Skin of body (tissue), 2 donors: ENCODE results near the gene RYR2. TPM values are rescaled to one million over a fixed set of nuclear protein-coding genes. Genes with fewer than 3 reads are reported as not detected.

Experiments used
- DNase-seq: peaks from one replicate; lab custom pipeline; 2025; lab: John Stamatoyannopoulos, UW
- total RNA-seq: library from RNA; depleted of rRNA; stranded (reverse); fragments of >200 nt; gene quantifications from one replicate; pipeline ENCODE4 v1.2.3, GENCODE V29; 2014

Gene RYR2
- total RNA-seq, 1 donor from 2014 or later, result 1.1 TPM

GRCh38 chr1:237640011-237640671 is 598.2 kb downstream of the RYR2 start:
- DNase-seq, result no peak

- no peak for DNase-seq
These were observed 599.0 kb downstream of the RYR2 start for GRCh38 chr1:237640966-237641365.

GRCh38 chr1:237650809-237651208 is 608.8 kb downstream of the RYR2 start:
- no peak for DNase-seq

GRCh38 chr1:237655778-237656177 is 613.8 kb downstream of the RYR2 start:
- no peak for DNase-seq

DNA sequence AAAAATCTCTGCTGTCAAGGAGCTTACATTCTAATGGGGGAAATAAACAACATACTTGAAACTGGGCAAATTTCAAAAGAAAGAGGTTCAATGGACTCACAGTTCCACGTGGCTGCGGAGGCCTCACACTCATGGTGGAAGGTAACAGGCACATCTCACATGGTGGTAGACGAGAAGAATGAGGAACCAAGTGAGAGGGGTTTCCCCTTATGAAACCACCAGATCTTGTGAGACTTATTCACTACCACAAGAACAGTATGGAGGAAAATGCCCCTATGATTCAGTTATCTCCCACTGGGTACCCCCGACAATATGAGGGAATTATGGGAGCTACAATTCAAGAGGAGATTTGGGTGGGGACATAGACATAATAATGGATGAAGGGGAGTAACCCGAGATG is 622.4 kb downstream of the RYR2 start:
- DNase-seq, result no peak

DNA sequence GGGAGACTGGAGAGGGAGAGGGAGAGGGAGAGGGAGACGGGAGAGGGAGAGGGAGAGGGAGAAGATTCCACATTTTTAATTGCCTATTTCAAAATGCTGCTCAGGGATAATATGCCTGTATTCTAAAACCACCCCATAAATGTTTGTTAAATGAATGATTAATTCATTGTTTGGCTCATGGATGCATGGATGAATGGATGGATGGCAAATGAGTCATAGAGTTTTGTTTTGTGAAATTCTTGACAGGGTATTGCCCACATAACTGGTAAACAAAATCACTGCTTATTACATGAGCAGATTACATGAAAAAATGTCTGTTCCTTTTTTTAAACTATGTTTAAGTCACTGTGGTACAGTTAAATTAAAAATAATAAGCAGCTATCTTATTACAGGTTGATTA is 628.3 kb downstream of the RYR2 start:
- no peak for DNase-seq

GRCh38 chr1:237671262-237671661 is 629.3 kb downstream of the RYR2 start:
- no peak for DNase-seq

DNA sequence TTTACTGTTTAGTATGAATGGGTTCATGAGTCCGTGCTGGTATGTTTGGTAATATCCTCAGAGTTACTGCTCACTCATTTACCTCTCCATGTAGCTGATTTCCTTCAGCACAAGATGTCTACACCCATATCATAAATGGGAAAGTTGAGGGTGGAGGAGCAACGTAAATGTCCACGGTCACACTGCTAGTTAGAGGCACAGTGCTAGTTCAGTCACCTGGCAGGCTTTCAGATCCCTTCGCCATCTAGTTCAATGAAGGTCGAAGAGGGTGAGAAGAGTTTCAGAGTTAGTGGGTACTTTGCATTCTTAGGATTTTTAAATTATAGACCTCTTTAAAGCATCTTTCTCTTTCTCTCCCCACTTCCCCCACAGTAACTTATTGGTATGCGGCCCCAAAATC is 630.0 kb downstream of the RYR2 start:
- no peak for DNase-seq

GRCh38 chr1:237672748-237673147 is 630.8 kb downstream of the RYR2 start:
- DNase-seq, result no peak

GRCh38 chr1:237673631-237674030 is 631.6 kb downstream of the RYR2 start:
- DNase-seq, result no peak

- peak; percentile 37 for DNase-seq
These were observed 636.0 kb downstream of the RYR2 start for GRCh38 chr1:237677979-237678378.

DNA sequence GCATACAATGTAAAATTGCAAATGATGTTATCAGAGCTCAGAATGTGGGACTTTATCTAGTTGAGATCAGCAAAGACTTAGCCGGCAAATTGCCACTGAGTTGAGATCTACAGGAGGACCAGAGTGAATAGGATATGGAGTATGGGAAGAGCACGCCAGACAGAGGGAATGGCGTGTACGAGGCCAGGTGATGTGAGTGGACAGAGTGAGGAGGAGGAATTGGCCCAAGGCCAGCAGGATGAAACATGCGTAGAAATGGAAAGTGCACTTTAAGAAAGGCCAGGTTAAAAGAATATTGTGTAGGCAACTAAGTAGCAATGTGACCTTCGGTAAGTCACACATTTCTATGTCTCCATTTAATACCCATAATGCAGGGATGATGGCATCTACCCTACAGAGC is 637.7 kb downstream of the RYR2 start:
- no peak for DNase-seq

DNA sequence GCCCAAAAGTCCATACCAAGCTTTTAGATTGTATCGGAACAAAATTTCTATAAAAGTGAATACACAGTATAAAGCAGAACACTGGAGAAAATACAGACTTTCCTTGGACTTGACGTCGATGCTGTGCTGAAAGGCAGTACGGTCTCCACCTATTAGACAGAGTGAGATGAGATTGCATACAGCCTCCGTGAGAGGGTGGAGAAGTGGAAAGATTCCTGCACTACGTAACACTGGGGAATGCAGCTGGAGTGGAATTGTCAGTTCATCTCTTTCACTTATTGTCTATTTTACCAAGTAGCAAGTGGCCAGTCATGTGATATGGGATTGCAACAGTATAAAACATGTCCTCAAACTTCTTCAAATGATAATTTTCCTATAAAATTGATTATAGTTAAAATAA is 639.2 kb downstream of the RYR2 start:
- peak; percentile 4 for DNase-seq

GRCh38 chr1:237684236-237684635 is 642.3 kb downstream of the RYR2 start:
- DNase-seq, result no peak

DNA sequence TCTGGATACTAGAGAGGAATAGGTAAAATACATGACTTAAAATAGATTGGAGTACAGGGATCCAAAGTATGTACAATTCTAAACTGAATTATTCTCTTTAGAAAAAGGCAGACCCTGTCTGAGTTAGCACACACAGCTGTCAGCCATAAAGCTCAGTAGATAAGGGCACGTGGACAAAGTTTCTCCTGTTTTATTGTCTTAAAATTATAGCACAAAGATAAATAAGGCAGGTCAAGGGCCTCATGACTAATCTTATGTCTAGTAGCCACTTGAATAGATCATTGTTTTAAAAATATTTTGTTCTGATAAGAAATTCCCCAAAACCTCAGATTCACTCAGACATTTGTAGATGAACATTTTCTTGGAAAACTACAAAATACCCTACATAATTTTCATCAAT is 643.6 kb downstream of the RYR2 start:
- DNase-seq, result no peak

GRCh38 chr1:237687804-237688203 is 645.8 kb downstream of the RYR2 start:
- DNase-seq, result no peak

- no peak for DNase-seq
These were observed 648.7 kb downstream of the RYR2 start for GRCh38 chr1:237690656-237691055.

DNA sequence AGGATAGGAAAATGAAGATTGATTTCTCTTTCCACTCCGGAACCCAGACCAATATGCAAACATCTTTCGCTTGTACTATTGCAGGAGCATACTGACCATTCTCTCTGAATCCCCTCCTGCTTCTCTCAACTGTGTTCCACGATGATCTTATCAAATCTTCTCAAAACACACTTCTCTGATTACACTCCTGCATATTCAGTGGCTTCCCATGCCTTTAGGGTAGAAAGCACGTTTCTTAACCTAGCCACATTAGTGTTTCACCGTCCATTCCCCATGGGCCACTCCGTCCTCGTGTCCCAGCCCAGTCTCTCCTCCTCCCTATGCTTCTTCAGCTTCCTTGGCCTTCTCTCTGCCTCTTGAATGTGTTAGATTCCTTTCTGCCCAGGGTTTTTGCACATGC is 650.3 kb downstream of the RYR2 start:
- DNase-seq, result no peak

DNA sequence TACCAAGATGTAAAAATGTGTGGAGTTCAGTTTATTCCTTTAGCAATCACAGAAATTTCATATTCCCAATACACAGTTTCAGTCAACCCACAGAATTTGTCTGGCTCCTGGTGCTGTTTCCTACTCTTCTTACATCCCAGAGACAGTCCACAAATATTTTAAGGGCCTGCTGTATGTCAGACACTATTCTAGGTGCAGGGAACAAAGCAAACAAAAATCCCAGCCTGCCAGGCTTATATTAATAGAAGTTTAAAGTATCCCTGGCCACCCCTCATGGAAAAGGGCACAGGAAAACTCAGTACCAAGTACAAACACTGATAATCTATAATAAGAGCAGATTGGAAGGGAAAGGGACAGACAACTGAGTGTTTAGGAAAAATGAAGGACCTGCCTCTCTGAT is 653.9 kb downstream of the RYR2 start:
- DNase-seq, result no peak

DNA sequence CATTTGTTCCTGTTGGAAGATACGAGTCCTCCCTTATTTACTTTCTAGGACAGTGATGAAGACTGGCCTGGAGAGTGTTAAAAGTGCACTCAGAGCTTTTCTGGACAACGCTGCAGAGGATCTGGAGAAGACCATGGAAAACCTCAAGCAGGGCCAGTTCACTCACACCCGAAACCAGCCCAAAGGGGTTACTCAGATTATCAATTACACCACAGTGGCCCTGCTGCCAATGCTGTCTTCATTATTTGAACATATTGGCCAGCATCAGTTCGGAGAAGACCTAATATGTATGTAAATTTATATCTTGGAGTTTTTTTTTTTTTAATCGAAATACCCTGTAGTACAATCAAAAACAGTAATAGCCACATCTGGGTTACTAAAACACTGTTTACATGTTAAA is 658.2 kb downstream of the RYR2 start:
- no peak for DNase-seq

DNA sequence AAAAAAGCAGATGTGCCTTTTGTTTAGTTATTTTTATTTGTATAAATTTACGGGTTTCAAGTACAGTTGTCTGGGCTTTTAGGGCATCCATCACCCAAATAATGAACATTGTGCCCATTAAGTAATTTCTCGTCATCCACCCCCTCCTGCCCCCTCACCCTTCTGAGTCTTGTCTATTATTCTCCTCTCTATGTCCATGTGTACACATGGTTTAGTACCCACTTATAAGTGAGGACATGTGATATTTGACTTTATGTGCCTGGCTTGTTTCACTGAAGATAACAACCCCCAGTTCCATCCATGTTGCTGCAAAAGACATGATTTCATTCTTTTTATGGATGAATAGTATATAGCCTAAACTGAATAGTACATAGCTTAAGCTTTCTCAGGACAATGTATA is 659.5 kb downstream of the RYR2 start:
- no peak for DNase-seq

- DNase-seq, result no peak
These were observed 660.2 kb downstream of the RYR2 start for GRCh38 chr1:237702161-237702560.

DNA sequence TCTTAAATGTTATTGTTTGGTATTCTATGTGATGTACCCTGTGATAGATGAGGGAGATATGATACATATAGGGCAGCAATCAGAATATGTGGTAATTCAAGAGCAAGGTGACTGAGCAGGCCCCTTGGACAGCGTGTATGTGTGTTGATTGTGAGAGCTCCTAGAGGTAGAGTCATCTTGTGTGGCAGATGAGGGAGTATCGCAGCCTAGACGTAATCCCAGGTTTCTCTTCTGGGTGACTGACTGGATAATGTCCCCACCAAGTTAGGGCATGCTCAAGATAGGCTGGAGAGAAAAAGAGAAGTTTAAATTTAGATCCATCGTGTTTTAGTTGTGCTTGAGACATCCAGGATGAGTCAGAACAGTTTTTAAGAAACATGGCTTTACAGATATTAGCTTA is 663.5 kb downstream of the RYR2 start:
- DNase-seq, result no peak

DNA sequence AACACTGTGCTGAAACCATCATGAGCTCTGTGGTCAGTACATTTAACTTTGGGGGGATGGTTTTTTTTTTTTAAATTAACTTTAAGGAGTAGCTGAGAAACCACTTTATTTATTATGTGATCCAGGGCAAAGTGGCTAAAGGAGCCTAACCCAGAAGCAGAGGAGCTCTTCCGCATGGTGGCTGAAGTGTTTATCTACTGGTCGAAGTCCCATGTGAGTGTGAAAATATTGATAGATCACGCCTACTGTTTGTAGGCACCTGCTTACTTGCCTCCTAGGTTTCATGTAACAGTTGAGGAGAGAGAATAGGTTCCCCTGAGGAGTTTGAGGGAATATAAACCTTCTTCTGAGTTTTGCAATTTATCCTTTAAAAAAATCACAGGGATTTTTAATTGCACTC is 667.4 kb downstream of the RYR2 start:
- no peak for DNase-seq
